Measurements from ENCODE around the gene WNT5A. TPM values are rescaled to one million over a fixed set of nuclear protein-coding genes. Genes with fewer than 3 reads are reported as not detected.

WNT5A gene
- total RNA-seq, 1 donor = 145 TPM

DNA sequence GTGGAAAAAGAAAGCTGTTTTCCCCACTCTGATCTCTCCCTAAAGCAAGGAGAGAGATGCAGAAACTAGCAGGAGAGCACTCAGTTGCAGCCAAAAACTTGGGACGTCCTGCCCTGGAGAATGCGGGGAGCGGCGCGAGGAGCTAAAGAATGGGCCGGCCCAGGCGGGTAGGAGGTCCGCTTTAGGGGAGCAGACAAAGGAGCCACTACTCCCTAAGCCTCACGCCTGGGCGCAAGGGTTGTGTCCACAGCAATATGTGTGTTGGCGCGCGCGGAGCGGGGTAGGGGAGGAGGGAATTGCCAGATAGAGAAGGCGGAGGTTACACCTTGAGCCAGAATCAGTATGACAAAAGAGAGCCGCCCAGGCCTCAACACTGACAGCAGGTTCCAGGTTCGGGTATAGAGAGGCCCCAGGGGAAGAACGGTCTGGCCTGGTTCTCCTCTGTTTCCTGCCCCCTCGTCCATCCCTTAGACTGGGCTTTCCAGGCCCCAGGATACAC is 2.9 kb downstream of the WNT5A start:
- Histone ChIP-seq H4K20me1 (ENCODE audit: insufficient read depth, low read length) (no peaks in the 10 kb centered on the region), H3K36me3 (ENCODE audit: insufficient read depth, low read length) (peaks cover 30% of the 10 kb centered on the region), H2AFZ (ENCODE audit: low read length) (peak overlapping the region; percentile 67), H3K4me2 (ENCODE audit: insufficient read depth, low read length) (peak overlapping the region; percentile 97), H3K4me1 (ENCODE audit: insufficient read depth, low read length) (peaks cover 33% of the 10 kb centered on the region), H3K27me3 (ENCODE audit: insufficient read depth, low read length) (no peaks in the 10 kb centered on the region), H3K4me3 (ENCODE audit: insufficient read depth, low read length) (peak overlapping the region; percentile 97), H3K79me2 (ENCODE audit: insufficient read depth, low read length) (peaks cover 90% of the 10 kb centered on the region), H3K9me3 (ENCODE audit: low read depth, low read length) (no peaks in the 10 kb centered on the region), H3K27ac (ENCODE audit: low read depth, low read length) (peak overlapping the region; percentile 98)
- TF ChIP-seq, protein P1, sequence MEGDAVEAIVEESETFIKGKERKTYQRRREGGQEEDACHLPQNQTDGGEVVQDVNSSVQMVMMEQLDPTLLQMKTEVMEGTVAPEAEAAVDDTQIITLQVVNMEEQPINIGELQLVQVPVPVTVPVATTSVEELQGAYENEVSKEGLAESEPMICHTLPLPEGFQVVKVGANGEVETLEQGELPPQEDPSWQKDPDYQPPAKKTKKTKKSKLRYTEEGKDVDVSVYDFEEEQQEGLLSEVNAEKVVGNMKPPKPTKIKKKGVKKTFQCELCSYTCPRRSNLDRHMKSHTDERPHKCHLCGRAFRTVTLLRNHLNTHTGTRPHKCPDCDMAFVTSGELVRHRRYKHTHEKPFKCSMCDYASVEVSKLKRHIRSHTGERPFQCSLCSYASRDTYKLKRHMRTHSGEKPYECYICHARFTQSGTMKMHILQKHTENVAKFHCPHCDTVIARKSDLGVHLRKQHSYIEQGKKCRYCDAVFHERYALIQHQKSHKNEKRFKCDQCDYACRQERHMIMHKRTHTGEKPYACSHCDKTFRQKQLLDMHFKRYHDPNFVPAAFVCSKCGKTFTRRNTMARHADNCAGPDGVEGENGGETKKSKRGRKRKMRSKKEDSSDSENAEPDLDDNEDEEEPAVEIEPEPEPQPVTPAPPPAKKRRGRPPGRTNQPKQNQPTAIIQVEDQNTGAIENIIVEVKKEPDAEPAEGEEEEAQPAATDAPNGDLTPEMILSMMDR (IDR thresholded peaks at IDR 0.05; ENCODE audit: extremely low read depth, low read depth, low read length) = no peak
- no peak for DNase-seq (ENCODE audit: insufficient read length, low spot score, missing footprints)

DNA sequence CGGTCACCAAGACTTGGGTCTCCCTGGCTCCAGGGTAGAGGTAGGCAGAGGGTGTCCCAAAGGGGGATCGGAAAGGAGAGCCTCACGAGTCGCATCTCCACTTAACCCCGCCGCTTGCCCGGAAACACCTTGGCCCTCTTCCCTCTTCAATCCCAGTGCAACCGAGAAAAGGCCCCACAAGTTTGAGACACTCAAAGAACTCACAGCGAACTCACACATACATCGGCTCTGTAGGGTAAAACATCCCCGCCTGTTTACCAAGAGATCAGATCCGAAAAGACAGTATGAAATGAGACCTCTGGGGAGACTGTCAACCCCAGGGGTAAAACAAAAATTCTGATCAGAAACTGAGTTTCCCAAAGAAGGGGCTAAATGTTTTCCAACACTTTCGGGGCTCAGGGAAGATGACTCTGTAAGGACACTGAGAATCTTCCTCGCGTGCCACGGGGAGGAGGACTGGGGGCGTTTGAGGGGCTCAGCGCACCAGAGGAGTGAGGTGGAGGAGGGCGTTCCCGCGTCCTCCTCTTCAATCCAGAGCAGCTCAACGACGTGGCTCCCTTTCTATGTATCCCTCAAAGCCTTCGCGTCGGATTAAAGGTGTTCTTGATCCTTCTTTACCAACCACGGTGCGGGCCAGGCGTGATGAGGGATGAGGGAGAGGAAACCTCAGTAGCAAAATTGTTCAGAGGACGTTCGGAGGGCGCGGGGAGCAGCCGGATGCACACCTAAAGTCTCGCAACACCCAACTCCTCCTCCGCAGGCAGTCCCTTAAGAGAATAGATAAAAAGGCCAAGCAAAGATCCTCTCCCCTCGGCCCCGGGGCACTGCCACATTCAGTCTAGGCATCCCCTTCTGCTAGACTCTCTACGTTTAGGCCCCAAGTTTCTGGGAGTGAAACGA is 3.7 kb downstream of the WNT5A start:
- peak overlapping the region; percentile 72 for H3K4me3 ChIP-seq (ENCODE audit: insufficient read depth, low read length)

DNA sequence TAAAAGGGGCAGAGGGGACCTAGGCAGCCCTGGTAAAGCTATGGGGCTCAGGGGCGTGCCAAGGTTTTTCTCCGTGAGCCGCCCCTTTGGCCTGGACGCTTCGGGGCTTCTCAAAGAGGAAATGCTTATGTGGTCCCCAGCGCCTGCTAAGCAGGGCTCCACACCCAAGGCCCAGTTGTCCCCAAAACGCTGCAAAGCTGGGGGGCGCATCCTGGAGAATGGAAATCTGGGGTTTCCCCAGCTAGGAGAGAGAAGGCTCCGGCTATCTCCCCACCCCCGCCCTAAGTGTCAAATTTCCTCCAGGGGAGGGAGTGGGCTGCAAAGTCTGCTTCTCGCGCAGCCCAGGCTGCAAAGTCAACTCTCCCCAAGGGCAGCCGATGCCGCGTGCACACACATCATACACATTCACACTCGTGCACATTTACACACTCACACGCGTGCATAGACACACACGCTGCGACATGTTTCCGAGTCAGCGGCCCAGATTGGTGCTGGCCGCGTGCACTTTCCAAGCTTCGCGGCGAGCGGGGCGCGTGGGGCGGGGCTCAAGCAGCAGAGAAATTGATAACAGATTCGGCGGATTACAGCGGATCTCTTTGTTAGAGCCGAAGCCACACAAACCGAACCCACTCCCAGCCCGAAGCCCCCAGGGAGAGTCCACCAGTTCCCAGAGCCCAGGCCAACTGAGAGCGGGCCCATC is 4.5 kb downstream of the WNT5A start:
- Histone ChIP-seq H3K27ac (ENCODE audit: low read depth, low read length) (peak overlapping the region; percentile 92), H3K27me3 (ENCODE audit: insufficient read depth, low read length) (no peaks in the 10 kb centered on the region), H3K9me3 (ENCODE audit: low read depth, low read length) (no peaks in the 10 kb centered on the region), H3K4me3 (ENCODE audit: insufficient read depth, low read length) (peak overlapping the region; percentile 72), H3K4me2 (ENCODE audit: insufficient read depth, low read length) (peak overlapping the region; percentile 97), H3K79me2 (ENCODE audit: insufficient read depth, low read length) (peaks cover 99% of the 10 kb centered on the region), H2AFZ (ENCODE audit: low read length) (no peak overlapping the region), H4K20me1 (ENCODE audit: insufficient read depth, low read length) (no peaks in the 10 kb centered on the region), H3K4me1 (ENCODE audit: insufficient read depth, low read length) (peaks cover 38% of the 10 kb centered on the region), H3K36me3 (ENCODE audit: insufficient read depth, low read length) (peaks cover 45% of the 10 kb centered on the region)
- DNase-seq (ENCODE audit: insufficient read length, low spot score, missing footprints) = peak; percentile 67
- TF ChIP-seq, protein P1 (IDR thresholded peaks at IDR 0.05; ENCODE audit: extremely low read depth, low read depth, low read length) = no peak

More for the DNA sequence above, 3.7 kb downstream of the WNT5A start:
- TF ChIP-seq, protein P1 (IDR thresholded peaks at IDR 0.05; ENCODE audit: extremely low read depth, low read depth, low read length) = no peak
- Histone ChIP-seq H3K4me1 (ENCODE audit: insufficient read depth, low read length) (peaks cover 32% of the 10 kb centered on the region), H3K27ac (ENCODE audit: low read depth, low read length) (peak overlapping the region; percentile 98), H3K79me2 (ENCODE audit: insufficient read depth, low read length) (peaks cover 94% of the 10 kb centered on the region), H3K4me2 (ENCODE audit: insufficient read depth, low read length) (peak overlapping the region; percentile 97), H3K9me3 (ENCODE audit: low read depth, low read length) (no peaks in the 10 kb centered on the region), H4K20me1 (ENCODE audit: insufficient read depth, low read length) (no peaks in the 10 kb centered on the region), H3K36me3 (ENCODE audit: insufficient read depth, low read length) (peaks cover 37% of the 10 kb centered on the region), H3K27me3 (ENCODE audit: insufficient read depth, low read length) (no peaks in the 10 kb centered on the region), H2AFZ (ENCODE audit: low read length) (no peak overlapping the region)
- peak; percentile 84 for DNase-seq (ENCODE audit: insufficient read length, low spot score, missing footprints)

Data from osteoblast (primary cell).